DND-41 (cell line): ENCODE results near the gene MYLK.

Experiments
- CTCF ChIP-seq: IDR thresholded peaks from 2 replicates; pipeline ENCODE4 v1.5.1; 2012; ENCODE audit warnings: borderline replicate concordance, low read length, moderate library complexity, mild to moderate bottlenecking; ENCODE audit not compliant: poor library complexity, severe bottlenecking; ENCODE audit errors: extremely low read depth
- EZH2 ChIP-seq: IDR thresholded peaks from 3 replicates; pipeline ENCODE4 v1.6.1; 2012; ENCODE audit warnings: borderline replicate concordance, low read depth, mild to moderate bottlenecking, moderate library complexity, low read length, inconsistent platforms; ENCODE audit not compliant: severe bottlenecking

GRCh38 chr3:123626881-123627280 lies 257.3 kb downstream of the MYLK start:
- TF ChIP-seq CTCF (no peak), EZH2 (no peak)
